CD4-positive, alpha-beta T cell treated with Interleukin-21 for 1 hour (primary cell): ENCODE results near the gene TENM3.

Experiments
- DNase-seq: peaks from one replicate; pipeline ENCODE4 v3.0.0-alpha.2; 2020

Gene TENM3

GRCh38 chr4:182531555-182532162 lies 288.5 kb downstream of the TENM3 start:
- DNase-seq: no peak

GRCh38 chr4:182532441-182532840 lies 289.2 kb downstream of the TENM3 start:
- no peak for DNase-seq

- DNase-seq: no peak
Measured at GRCh38 chr4:182533964-182534363, 290.8 kb downstream of the TENM3 start.

- DNase-seq: no peak
Measured at GRCh38 chr4:182536221-182536811, 293.1 kb downstream of the TENM3 start.

GRCh38 chr4:182537031-182537795 lies 294.0 kb downstream of the TENM3 start:
- no peak for DNase-seq

GRCh38 chr4:182538031-182538430 lies 294.8 kb downstream of the TENM3 start:
- no peak for DNase-seq

- DNase-seq: no peak
Measured at GRCh38 chr4:182540496-182540895, 297.3 kb downstream of the TENM3 start.

- DNase-seq: no peak
Measured at GRCh38 chr4:182547435-182547834, 304.2 kb downstream of the TENM3 start.

- DNase-seq: no peak
Measured at GRCh38 chr4:182548156-182548555, 305.0 kb downstream of the TENM3 start.

GRCh38 chr4:182549356-182549755 lies 306.2 kb downstream of the TENM3 start:
- no peak for DNase-seq

GRCh38 chr4:182552948-182553347 lies 309.7 kb downstream of the TENM3 start:
- DNase-seq: no peak

- DNase-seq: no peak
Measured at GRCh38 chr4:182553653-182554052, 310.5 kb downstream of the TENM3 start.

GRCh38 chr4:182554736-182555135 lies 311.5 kb downstream of the TENM3 start:
- no peak for DNase-seq

- DNase-seq: no peak
Measured at GRCh38 chr4:182555997-182556418, 312.8 kb downstream of the TENM3 start.

GRCh38 chr4:182556580-182556979 lies 313.4 kb downstream of the TENM3 start:
- DNase-seq: no peak

- DNase-seq: no peak
Measured at GRCh38 chr4:182560358-182560757, 317.2 kb downstream of the TENM3 start.

- no peak for DNase-seq
Measured at GRCh38 chr4:182562350-182562749, 319.1 kb downstream of the TENM3 start.

- DNase-seq: no peak
Measured at GRCh38 chr4:182564724-182565369, 321.6 kb downstream of the TENM3 start.

- no peak for DNase-seq
Measured at GRCh38 chr4:182567119-182567518, 323.9 kb downstream of the TENM3 start.

- DNase-seq: no peak
Measured at GRCh38 chr4:182569561-182569960, 326.4 kb downstream of the TENM3 start.

GRCh38 chr4:182574706-182575105 lies 331.5 kb downstream of the TENM3 start:
- no peak for DNase-seq

GRCh38 chr4:182575225-182575624 lies 332.0 kb downstream of the TENM3 start:
- no peak for DNase-seq

- no peak for DNase-seq
Measured at GRCh38 chr4:182576601-182577289, 333.5 kb downstream of the TENM3 start.
